ENCODE measurements around the gene PIAS4. TPM values are rescaled to one million over a fixed set of nuclear protein-coding genes. Genes with fewer than 3 reads are reported as not detected.

Gene PIAS4
- total and polyA plus RNA-seq, 9 of the 15 experiments (the other 6 are each of a cell fraction or from before 2014, with no cell fraction given) = 0.27 to 34.9 (median 14.4) TPM

DNA sequence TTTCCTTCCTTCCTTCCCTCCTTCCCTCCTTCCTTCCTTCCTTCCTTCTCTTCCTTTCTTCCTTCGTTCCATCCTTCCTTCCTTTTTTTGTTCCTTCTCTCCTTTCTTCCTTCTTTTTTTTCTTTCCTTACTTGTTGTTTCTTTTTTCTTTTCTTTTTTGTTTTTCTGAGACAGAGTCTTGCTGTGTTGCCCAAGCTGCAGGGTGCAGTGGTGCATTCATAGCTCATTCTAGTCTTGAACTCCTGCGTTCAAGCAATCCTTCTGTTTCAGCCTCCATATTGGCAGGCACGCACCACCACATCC is 16.8 kb upstream of the PIAS4 start (continued):
- TF ChIP-seq, protein P1, sequence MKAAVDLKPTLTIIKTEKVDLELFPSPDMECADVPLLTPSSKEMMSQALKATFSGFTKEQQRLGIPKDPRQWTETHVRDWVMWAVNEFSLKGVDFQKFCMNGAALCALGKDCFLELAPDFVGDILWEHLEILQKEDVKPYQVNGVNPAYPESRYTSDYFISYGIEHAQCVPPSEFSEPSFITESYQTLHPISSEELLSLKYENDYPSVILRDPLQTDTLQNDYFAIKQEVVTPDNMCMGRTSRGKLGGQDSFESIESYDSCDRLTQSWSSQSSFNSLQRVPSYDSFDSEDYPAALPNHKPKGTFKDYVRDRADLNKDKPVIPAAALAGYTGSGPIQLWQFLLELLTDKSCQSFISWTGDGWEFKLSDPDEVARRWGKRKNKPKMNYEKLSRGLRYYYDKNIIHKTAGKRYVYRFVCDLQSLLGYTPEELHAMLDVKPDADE (conservative IDR thresholded peaks at IDR 0.05; ENCODE audit: control insufficient read depth, low read depth, low read length) = no peak
- TF ChIP-seq, protein P2, sequence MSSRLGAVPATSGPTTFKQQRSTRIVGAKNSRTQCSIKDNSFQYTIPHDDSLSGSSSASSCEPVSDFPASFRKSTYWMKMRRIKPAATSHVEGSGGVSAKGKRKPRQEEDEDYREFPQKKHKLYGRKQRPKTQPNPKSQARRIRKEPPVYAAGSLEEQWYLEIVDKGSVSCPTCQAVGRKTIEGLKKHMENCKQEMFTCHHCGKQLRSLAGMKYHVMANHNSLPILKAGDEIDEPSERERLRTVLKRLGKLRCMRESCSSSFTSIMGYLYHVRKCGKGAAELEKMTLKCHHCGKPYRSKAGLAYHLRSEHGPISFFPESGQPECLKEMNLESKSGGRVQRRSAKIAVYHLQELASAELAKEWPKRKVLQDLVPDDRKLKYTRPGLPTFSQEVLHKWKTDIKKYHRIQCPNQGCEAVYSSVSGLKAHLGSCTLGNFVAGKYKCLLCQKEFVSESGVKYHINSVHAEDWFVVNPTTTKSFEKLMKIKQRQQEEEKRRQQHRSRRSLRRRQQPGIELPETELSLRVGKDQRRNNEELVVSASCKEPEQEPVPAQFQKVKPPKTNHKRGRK (tag; IDR thresholded peaks at IDR 0.05) = peak; percentile 99
- TF ChIP-seq BRD9 (IDR thresholded peaks at IDR 0.05; ENCODE audit: low read depth, partially characterized antibody) (peak; percentile 86), HDAC2 (IDR thresholded peaks at IDR 0.05) (no peak), RAD21 (CRISPR knock-in tag; conservative IDR thresholded peaks at IDR 0.05 in 1 of 2, IDR thresholded peaks at IDR 0.05 in 1 of 2) (no peak), TSC22D4 (tag; IDR thresholded peaks at IDR 0.05) (no peak), BACH1 (tag; IDR thresholded peaks at IDR 0.05) (no peak), SRF (CRISPR knock-in tag; IDR thresholded peaks at IDR 0.05) (no peak), YBX1 (IDR thresholded peaks at IDR 0.05) (peak; percentile 1; the same call in 1 of the 2 replicates), GTF2F1 (IDR thresholded peaks at IDR 0.05; ENCODE audit: low read depth, low read length) (no peak), ZBTB7A (IDR thresholded peaks at IDR 0.05; ENCODE audit: borderline replicate concordance, control insufficient read depth, low read depth, low read length) (no peak)
